NCI-H345 treated with DMSO at 0.1 percent for 48 hours (cell line): Measurements from ENCODE around the gene BATF2.
A peak's percentile ranks its signal among the peaks of the same experiment; 100 is the strongest.
"Not testable (repeated sequence)": the region's sequence is repeated elsewhere in the genome, so short reads cannot be mapped to it uniquely, and the experiment has no call there.

Experiments
- DNase-seq: peaks from one replicate; lab custom pipeline; 2025; ENCODE audit not compliant: unreplicated experiment; lab: John Stamatoyannopoulos, UW

The BATF2 gene

GRCh38 chr11:65013888-65014725, 17.3 kb upstream of the BATF2 start, which contains the start of gene ARL2:
ARL2 (plus strand) TSS chr11:65014160; CDS start chr11:65014208, 48 bp downstream.
- peak; percentile 80 for DNase-seq

- DNase-seq = peak; percentile 80
These were observed 16.5 kb upstream of the BATF2 start for GRCh38 chr11:65013130-65013887.

- DNase-seq = no peak
These were observed 12.1 kb upstream of the BATF2 start for GRCh38 chr11:65008873-65009272.

GRCh38 chr11:65008016-65008415, 11.2 kb upstream of the BATF2 start:
- DNase-seq = no peak

GRCh38 chr11:65003968-65004367, 7.2 kb upstream of the BATF2 start:
- DNase-seq = not testable (repeated sequence)

GRCh38 chr11:65003282-65003681, 6.5 kb upstream of the BATF2 start:
- DNase-seq = no peak

- no peak for DNase-seq
These were observed 5.9 kb upstream of the BATF2 start for GRCh38 chr11:65002706-65003105.

- DNase-seq = no peak
These were observed 2.7 kb upstream of the BATF2 start for GRCh38 chr11:64999478-64999877.

GRCh38 chr11:64998690-64999431, 2.1 kb upstream of the BATF2 start:
- no peak for DNase-seq

GRCh38 chr11:64998141-64998540, 1.4 kb upstream of the BATF2 start:
- DNase-seq = no peak

- DNase-seq = no peak
These were observed 453 bp downstream of the BATF2 start for GRCh38 chr11:64996327-64996709.

GRCh38 chr11:64994318-64994717, 2.5 kb downstream of the BATF2 start:
- DNase-seq = no peak

GRCh38 chr11:64990222-64990923, 6.4 kb downstream of the BATF2 start:
- no peak for DNase-seq

GRCh38 chr11:64989416-64989815, 7.4 kb downstream of the BATF2 start:
- DNase-seq = no peak

- DNase-seq = no peak
These were observed 8.5 kb downstream of the BATF2 start for GRCh38 chr11:64987998-64988854.

- not testable (repeated sequence) for DNase-seq
These were observed 13.4 kb downstream of the BATF2 start for GRCh38 chr11:64983339-64983738.

- DNase-seq = no peak
These were observed 20.1 kb downstream of the BATF2 start for GRCh38 chr11:64976651-64977050.

- no peak for DNase-seq
These were observed 22.6 kb downstream of the BATF2 start for GRCh38 chr11:64974124-64974523.

GRCh38 chr11:64971421-64972233, 25.1 kb downstream of the BATF2 start, which contains the start of gene MAJIN:
MAJIN (minus strand) TSS chr11:64972108; CDS start chr11:64959405, 12,703 bp downstream.
- no peak for DNase-seq
